Measurements from ENCODE around the gene LRRC8B.

LRRC8B gene

DNA sequence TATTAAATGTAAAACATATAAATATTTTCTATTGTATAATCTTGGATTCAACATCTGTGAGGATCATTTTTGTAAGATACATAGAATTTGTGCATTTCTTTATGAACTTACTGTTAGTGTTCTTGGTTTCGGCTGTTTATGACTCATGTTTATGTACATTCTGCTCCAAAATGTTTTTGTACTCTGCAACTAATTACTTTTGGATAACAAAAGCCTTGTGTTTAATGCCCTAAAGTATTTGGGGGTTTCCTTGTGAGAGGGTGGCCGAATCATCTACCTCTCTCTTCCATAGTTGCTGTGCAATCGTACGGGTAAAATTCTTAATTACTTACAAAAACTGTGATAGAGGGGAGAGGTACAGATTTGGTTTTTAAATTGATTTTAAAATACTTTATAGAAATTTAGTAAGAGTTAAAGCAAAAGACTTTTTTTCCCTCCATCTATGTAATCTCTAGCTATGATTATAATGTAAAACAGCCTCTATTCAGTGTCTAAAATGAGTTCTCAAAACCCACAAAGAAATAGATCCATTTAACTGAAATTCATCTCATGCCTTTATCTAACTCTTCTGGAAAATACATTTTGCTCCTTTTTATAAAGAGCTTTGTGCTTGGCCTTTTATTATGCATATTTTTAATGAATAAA is 69.6 kb downstream of the LRRC8B start:
- no peak overlapping the region for H3K4me3 ChIP-seq (ENCODE audit: low read depth, low read length)
- TF ChIP-seq, protein P1, sequence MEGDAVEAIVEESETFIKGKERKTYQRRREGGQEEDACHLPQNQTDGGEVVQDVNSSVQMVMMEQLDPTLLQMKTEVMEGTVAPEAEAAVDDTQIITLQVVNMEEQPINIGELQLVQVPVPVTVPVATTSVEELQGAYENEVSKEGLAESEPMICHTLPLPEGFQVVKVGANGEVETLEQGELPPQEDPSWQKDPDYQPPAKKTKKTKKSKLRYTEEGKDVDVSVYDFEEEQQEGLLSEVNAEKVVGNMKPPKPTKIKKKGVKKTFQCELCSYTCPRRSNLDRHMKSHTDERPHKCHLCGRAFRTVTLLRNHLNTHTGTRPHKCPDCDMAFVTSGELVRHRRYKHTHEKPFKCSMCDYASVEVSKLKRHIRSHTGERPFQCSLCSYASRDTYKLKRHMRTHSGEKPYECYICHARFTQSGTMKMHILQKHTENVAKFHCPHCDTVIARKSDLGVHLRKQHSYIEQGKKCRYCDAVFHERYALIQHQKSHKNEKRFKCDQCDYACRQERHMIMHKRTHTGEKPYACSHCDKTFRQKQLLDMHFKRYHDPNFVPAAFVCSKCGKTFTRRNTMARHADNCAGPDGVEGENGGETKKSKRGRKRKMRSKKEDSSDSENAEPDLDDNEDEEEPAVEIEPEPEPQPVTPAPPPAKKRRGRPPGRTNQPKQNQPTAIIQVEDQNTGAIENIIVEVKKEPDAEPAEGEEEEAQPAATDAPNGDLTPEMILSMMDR (IDR thresholded peaks at IDR 0.05; ENCODE audit: borderline replicate concordance, insufficient read depth, low read depth, low read length) = no peak

DNA sequence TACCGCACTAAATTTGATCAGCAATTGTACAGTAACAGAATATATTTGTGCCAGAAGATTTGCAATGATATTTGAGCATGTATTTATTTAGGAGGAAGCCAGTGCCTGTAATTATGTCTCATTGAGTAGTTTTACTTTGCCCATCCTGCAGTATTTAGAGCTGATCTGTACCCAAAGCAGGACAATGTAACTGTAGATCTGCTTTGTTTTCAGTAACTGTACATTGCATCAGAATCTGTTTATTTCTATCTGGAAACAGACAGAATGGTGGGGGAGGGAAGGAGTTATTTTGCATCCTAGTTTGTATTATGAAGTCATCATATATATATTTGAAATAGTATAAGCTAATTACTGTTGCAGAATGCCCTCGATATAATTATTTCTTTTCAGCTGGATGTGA is 72.1 kb downstream of the LRRC8B start:
- H3K4me3 ChIP-seq (ENCODE audit: low read depth, low read length) = no peak overlapping the region
- TF ChIP-seq, protein P1 (IDR thresholded peaks at IDR 0.05; ENCODE audit: borderline replicate concordance, insufficient read depth, low read depth, low read length) = no peak

DNA sequence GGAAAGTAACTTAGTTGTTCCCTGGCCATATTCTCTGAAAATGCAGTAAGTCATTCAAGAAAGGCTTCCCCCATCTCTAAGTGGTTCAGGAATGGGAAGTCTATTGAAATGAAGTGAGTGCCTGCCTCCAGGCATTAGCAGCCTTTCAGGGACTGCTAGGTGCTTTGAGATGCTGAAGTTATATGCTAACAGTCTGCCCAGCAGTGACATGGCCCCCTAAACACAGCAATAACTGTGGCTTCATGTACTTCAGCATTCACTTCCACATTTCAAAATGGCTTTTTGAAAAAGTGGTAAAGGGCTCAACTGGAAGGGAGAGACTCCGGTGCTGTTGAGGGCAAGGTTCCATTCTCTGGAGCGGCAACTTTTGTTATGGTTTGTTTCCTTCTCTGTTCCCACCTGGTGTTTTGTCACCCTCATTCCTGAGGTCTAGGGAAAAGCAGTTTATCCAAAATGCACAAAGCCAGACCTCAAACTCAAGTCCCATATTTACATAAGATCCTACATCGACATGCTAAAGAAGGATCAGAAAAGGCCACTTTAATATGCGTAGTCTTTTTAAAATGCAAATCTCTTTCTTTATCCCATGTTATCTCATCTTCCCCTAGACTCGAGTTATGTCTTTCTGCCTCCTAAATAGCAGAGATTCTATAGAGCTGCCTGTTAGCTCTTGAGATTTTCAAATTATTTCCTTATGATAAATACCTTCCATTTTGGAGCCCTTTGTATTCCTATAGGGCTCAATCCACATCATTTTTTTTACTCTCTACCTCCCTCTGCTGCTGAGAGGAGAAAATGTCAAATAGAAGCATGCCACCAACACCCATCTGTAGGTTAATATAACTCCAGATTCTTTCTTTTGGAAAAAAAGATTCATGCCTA is 74.1 kb downstream of the LRRC8B start:
- TF ChIP-seq, protein P1 (IDR thresholded peaks at IDR 0.05; ENCODE audit: borderline replicate concordance, insufficient read depth, low read depth, low read length) = peak; percentile 31; the same call in 1 of the 2 replicates
- H3K4me3 ChIP-seq (ENCODE audit: low read depth, low read length) = no peak overlapping the region

DNA sequence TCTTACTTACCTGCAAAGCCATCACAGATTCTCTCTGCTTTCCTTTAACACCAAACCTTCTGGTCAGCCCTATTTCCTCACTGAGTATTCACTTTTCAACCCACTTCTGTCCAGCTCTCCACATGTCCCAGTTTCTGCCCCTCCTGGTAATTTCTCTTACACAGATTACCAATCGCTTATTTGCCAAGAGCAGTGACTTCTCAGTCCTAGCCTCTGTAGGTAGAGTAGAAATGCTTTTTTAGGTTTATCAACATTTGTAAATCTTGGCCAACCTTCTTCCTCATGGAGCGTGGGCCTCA is 74.7 kb downstream of the LRRC8B start:
- H3K4me3 ChIP-seq (ENCODE audit: low read depth, low read length) = no peak overlapping the region
- TF ChIP-seq, protein P1 (IDR thresholded peaks at IDR 0.05; ENCODE audit: borderline replicate concordance, insufficient read depth, low read depth, low read length) = no peak

DNA sequence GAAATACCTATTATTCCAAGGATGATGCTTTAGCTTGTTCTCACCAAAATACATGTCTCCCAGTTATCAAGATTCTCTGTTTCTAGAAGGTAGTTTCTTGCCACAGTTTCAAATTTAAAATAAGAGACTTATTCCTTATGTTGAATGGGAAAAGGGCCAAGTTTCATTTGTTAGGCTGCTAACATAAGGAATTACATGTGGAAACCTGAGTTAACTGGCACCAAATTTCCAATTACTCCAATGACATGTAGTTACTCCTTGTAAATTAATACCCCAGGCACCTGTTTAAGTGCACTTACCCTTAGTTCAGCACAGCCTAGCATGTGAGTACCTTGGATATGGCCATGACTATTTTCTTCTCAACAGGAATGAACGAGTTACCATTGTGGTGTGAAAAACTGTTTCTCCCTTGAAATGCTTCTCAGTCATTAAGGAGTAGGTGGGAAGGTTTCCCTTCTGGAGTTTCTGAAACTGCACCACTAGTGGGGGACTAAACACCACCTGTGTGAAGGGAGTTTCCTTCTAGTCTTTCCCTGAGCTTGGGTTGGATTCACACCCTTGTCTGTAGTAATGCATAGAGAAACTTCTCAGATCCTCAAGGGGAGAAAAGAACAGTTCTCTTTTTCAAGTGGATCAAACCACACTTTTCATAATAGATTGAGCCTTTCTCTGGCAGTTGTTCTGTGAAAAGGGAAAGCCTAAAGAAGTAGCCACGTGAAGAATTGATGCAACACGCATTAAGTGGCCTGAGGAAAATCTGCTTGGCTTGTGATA is 76.0 kb downstream of the LRRC8B start:
- no peak overlapping the region for H3K4me3 ChIP-seq (ENCODE audit: low read depth, low read length)
- TF ChIP-seq, protein P1 (IDR thresholded peaks at IDR 0.05; ENCODE audit: borderline replicate concordance, insufficient read depth, low read depth, low read length) = no peak

DNA sequence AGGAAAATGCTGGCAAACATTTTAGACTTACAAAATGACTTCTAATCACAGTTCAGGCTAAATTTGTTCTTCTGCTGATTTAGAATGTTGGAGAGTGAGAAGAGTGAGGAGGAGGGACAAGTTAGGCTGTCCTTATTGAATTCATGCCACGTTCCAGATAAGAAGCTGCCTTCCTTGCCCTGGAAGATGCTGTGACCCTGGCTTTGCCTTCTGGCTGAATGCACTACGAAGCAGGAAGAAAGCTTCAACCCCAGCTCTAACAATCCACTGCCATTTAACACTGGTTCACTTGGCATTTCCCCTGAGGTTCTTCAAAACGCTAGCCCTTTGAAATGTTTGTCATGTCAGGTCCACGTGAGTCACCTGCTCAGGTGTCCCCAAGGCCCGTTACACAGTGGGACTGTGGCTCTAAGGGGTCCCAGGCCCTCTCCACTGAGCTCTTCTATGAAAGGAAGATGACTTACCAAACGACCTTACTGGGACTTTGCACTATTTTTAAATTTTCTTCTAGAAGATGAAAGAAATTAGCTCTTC is 78.3 kb downstream of the LRRC8B start:
- TF ChIP-seq, protein P1 (IDR thresholded peaks at IDR 0.05; ENCODE audit: borderline replicate concordance, insufficient read depth, low read depth, low read length) = no peak
- no peak overlapping the region for H3K4me3 ChIP-seq (ENCODE audit: low read depth, low read length)
